GM23338 (cell line): ENCODE measurements around the gene TM2D1. TPM values are rescaled to one million over a fixed set of nuclear protein-coding genes. Genes with fewer than 3 reads are reported as not detected.

ENCODE experiments used
- ATAC-seq: fragments of 200-7000 bp; cut with Tn5 transposase; 3 replicates; pipeline ENCODE4 v1.9.1; 2020
- DNase-seq: peaks from one replicate; pipeline ENCODE4 v3.0.0-alpha.2; 2015; ENCODE audit warnings: low spot score
- H2AFZ ChIP-seq: fragments of 200-600 bp; sonication (generic); 2 replicates; pipeline ENCODE4 v1.8.0; 2016; ENCODE audit warnings: antibody characterized with exemption, mild to moderate bottlenecking, moderate library complexity
- H3F3A ChIP-seq: fragments of 200-600 bp; sonication (generic); replicated peaks from 2 replicates; pipeline ENCODE4 v1.8.0; 2017; ENCODE audit warnings: antibody characterized with exemption, mixed run types, low read depth
- H3K27ac ChIP-seq: fragments of 200-600 bp; sonication (generic); 2 replicates; pipeline ENCODE4 v1.6.1; 2016; ENCODE audit warnings: low read depth
- H3K27me3 ChIP-seq: fragments of 200-600 bp; sonication (generic); 2 replicates; pipeline ENCODE4 v1.8.0; 2016; ENCODE audit warnings: mild to moderate bottlenecking, mixed run types, moderate library complexity; ENCODE audit not compliant: insufficient read depth
- H3K36me3 ChIP-seq: fragments of 200-600 bp; sonication (generic); 2 replicates; pipeline ENCODE4 v1.8.0; 2016; ENCODE audit warnings: mild to moderate bottlenecking; ENCODE audit not compliant: insufficient read depth
- H3K4me1 ChIP-seq: fragments of 200-600 bp; sonication (generic); 2 replicates; pipeline ENCODE4 v1.8.0; 2016; ENCODE audit warnings: mild to moderate bottlenecking, moderate library complexity; ENCODE audit not compliant: insufficient read depth
- H3K4me2 ChIP-seq: fragments of 200-600 bp; sonication (generic); 2 replicates; pipeline ENCODE4 v1.7.1; 2017; ENCODE audit warnings: mixed run types
- H3K4me3 ChIP-seq: fragments of 200-600 bp; sonication (generic); 2 replicates; pipeline ENCODE4 v1.6.1; 2016; ENCODE audit warnings: mixed run types
- H3K79me2 ChIP-seq: fragments of 200-600 bp; sonication (generic); replicated peaks from 2 replicates; pipeline ENCODE4 v1.8.0; 2017; ENCODE audit warnings: mild to moderate bottlenecking; ENCODE audit not compliant: insufficient read depth
- H3K9me2 ChIP-seq: fragments of 200-600 bp; sonication (generic); 2 replicates; pipeline ENCODE4 v1.8.0; 2017; ENCODE audit not compliant: insufficient read depth
- H4K20me1 ChIP-seq: fragments of 200-600 bp; sonication (generic); replicated peaks from 2 replicates; pipeline ENCODE4 v1.8.0; 2017; ENCODE audit warnings: mild to moderate bottlenecking; ENCODE audit not compliant: insufficient read depth
- H3K27ac Mint-ChIP-seq: 2 replicates; pipeline ENCODE4 v1.8.0; 2020; ENCODE audit warnings: inconsistent platforms, mild to moderate bottlenecking, moderate library complexity, mixed read lengths
- H3K27me3 Mint-ChIP-seq: 3 replicates; pipeline ENCODE4 v1.8.0; 2022; ENCODE audit warnings: low read depth, mild to moderate bottlenecking, moderate library complexity, mixed read lengths, inconsistent platforms; ENCODE audit not compliant: insufficient read depth, poor library complexity
- H3K36me3 Mint-ChIP-seq: 3 replicates; pipeline ENCODE4 v1.8.0; 2021; ENCODE audit warnings: low read depth, mild to moderate bottlenecking, inconsistent platforms, moderate library complexity, mixed read lengths
- H3K4me1 Mint-ChIP-seq: 3 replicates; pipeline ENCODE4 v1.8.0; 2020; ENCODE audit warnings: mild to moderate bottlenecking, inconsistent platforms, mixed read lengths
- H3K4me3 Mint-ChIP-seq: 3 replicates; pipeline ENCODE4 v1.8.0; 2021; ENCODE audit warnings: moderate library complexity, mild to moderate bottlenecking, inconsistent platforms, mixed read lengths
- H3K9me3 Mint-ChIP-seq: 3 replicates; pipeline ENCODE4 v1.8.0; 2020; ENCODE audit warnings: moderate library complexity, mild to moderate bottlenecking, inconsistent platforms, mixed read lengths
- CREB1 ChIP-seq: fragments of 250-450 bp; sonication (Bioruptor Pico); IDR thresholded peaks from 2 replicates; pipeline ENCODE4 v1.5.0; 2020; ENCODE audit warnings: low read depth, mild to moderate bottlenecking, moderate library complexity
- ETS1 ChIP-seq: IDR thresholded peaks from 2 replicates; pipeline ENCODE4 v1.6.1; 2016; ENCODE audit warnings: antibody characterized with exemption
- EZH2 ChIP-seq: fragments of 200-600 bp; sonication (generic); IDR thresholded peaks from one replicate; pipeline ENCODE4 v1.8.0; 2017; ENCODE audit warnings: antibody characterized with exemption, mild to moderate bottlenecking, low read depth; ENCODE audit not compliant: unreplicated experiment
- EZH2phosphoT487 ChIP-seq: fragments of 200-600 bp; sonication (generic); IDR thresholded peaks from one replicate; pipeline ENCODE4 v1.8.1; 2018; ENCODE audit warnings: antibody characterized with exemption; ENCODE audit not compliant: unreplicated experiment
- JUNB ChIP-seq: IDR thresholded peaks from one replicate; pipeline ENCODE4 v1.6.1; 2016; ENCODE audit warnings: antibody characterized with exemption; ENCODE audit not compliant: unreplicated experiment
- NANOG ChIP-seq: IDR thresholded peaks from 2 replicates; pipeline ENCODE4 v1.6.1; 2016; ENCODE audit warnings: antibody characterized with exemption, borderline replicate concordance
- POLR2AphosphoS5 ChIP-seq: IDR thresholded peaks from 2 replicates; pipeline ENCODE4 v1.6.1; 2016; ENCODE audit warnings: antibody characterized with exemption, low read depth
- REST ChIP-seq: IDR thresholded peaks from one replicate; pipeline ENCODE4 v1.6.1; 2018; ENCODE audit warnings: antibody characterized with exemption; ENCODE audit not compliant: unreplicated experiment
- STAT1 ChIP-seq: IDR thresholded peaks from one replicate; pipeline ENCODE4 v1.6.1; 2016; ENCODE audit warnings: antibody characterized with exemption; ENCODE audit not compliant: unreplicated experiment
- ZNF114 ChIP-seq: fragments of 250-450 bp; sonication (Bioruptor Pico); IDR thresholded peaks from 2 replicates; pipeline ENCODE4 v1.5.0; 2020; ENCODE audit warnings: mild to moderate bottlenecking, moderate library complexity
- ZNF331 ChIP-seq: fragments of 250-450 bp; sonication (Bioruptor Pico); IDR thresholded peaks from 2 replicates; pipeline ENCODE4 v1.5.0; 2020; ENCODE audit warnings: low read depth, mild to moderate bottlenecking, moderate library complexity
- ZNF462 ChIP-seq: fragments of 250-450 bp; sonication (Bioruptor Pico); IDR thresholded peaks from 2 replicates; pipeline ENCODE4 v1.5.0; 2020; ENCODE audit warnings: mild to moderate bottlenecking, moderate library complexity
- polyA plus RNA-seq: library from polyadenylated mRNA; unstranded; fragments of >200 nt; fragmentation: Nextera tagmentation; extraction: Ambion mirVana; gene quantifications from 2 replicates; pipeline ENCODE4 v1.2.1, GENCODE V29; 2016
- total RNA-seq: library from RNA; depleted of rRNA; stranded (reverse); fragments of >200 nt; shearing (Covaris generic); gene quantifications from 2 replicates; pipeline ENCODE4 v1.2.3, GENCODE V29; 2014
- TF ChIP-seq, protein P1 (sequence below), 2 experiments: fragments of 200-600 bp in 1 of 2; sonication (generic) in 1 of 2; conservative IDR thresholded peaks; 2 replicates each; pipeline versions ENCODE4 v1.5.1 to v1.6.1; 2016 to 2017; ENCODE audit warnings: antibody characterized with exemption in 2 of 2, low read depth in 2 of 2, mild to moderate bottlenecking in 2 of 2, moderate library complexity in 1 of 2

The TM2D1 gene
- total and polyA plus RNA-seq, 2 experiments from 2014 or later = 46.7 to 47.5 TPM

- Mint-ChIP-seq H3K4me3 (no peak overlapping the region), H3K27ac (no peak overlapping the region), H3K36me3 (no peaks in the 10 kb centered on the region), H3K9me3 (no peaks in the 10 kb centered on the region), H3K27me3 (peaks cover 9% of the 10 kb centered on the region), H3K4me1 (peaks cover 34% of the 10 kb centered on the region)
- no peak overlapping the region for H3K4me3 ChIP-seq
- ATAC-seq = no peak
- no peak overlapping the region for H3K27ac ChIP-seq
- H4K20me1 ChIP-seq = no peaks in the 10 kb centered on the region
- no peaks in the 10 kb centered on the region for H3K79me2 ChIP-seq
- peaks cover 19% of the 10 kb centered on the region for H3K4me1 ChIP-seq
- no peaks in the 10 kb centered on the region for H3F3A ChIP-seq
- no peak overlapping the region for H2AFZ ChIP-seq
- no peaks in the 10 kb centered on the region for H3K9me2 ChIP-seq
- no peaks in the 10 kb centered on the region for H3K27me3 ChIP-seq
- no peak for DNase-seq
- TF ChIP-seq ZNF462 (CRISPR knock-in tag) (no peak), CREB1 (no peak), NANOG (no peak), ETS1 (no peak), REST (no peak), POLR2AphosphoS5 (no peak), JUNB (no peak), ZNF331 (CRISPR knock-in tag) (no peak), EZH2phosphoT487 (no peak), EZH2 (no peak), ZNF114 (CRISPR knock-in tag) (no peak), STAT1 (no peak)
- TF ChIP-seq, protein P1, sequence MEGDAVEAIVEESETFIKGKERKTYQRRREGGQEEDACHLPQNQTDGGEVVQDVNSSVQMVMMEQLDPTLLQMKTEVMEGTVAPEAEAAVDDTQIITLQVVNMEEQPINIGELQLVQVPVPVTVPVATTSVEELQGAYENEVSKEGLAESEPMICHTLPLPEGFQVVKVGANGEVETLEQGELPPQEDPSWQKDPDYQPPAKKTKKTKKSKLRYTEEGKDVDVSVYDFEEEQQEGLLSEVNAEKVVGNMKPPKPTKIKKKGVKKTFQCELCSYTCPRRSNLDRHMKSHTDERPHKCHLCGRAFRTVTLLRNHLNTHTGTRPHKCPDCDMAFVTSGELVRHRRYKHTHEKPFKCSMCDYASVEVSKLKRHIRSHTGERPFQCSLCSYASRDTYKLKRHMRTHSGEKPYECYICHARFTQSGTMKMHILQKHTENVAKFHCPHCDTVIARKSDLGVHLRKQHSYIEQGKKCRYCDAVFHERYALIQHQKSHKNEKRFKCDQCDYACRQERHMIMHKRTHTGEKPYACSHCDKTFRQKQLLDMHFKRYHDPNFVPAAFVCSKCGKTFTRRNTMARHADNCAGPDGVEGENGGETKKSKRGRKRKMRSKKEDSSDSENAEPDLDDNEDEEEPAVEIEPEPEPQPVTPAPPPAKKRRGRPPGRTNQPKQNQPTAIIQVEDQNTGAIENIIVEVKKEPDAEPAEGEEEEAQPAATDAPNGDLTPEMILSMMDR (conservative IDR thresholded peaks at IDR 0.05; ENCODE audit: low read depth in 2 of 2) = no peak
- H3K36me3 ChIP-seq = no peaks in the 10 kb centered on the region
- no peak overlapping the region for H3K4me2 ChIP-seq
These were observed 85.9 kb downstream of the TM2D1 start for GRCh38 chr1:61638911-61639605.
